GM12864 (cell line): ENCODE data around the gene STK17A.
"Not testable (repeated sequence)": the region's sequence is repeated elsewhere in the genome, so short reads cannot be mapped to it uniquely, and the experiment has no call there.

Experiments used
- DNase-seq: peaks from one replicate; pipeline ENCODE4 v3.0.0-alpha.2; 2011; ENCODE audit warnings: low read depth
- H3K4me3 ChIP-seq: 2 replicates; pipeline ENCODE4 v1.5.1; 2011; ENCODE audit warnings: mild to moderate bottlenecking, low read depth, low read length, control low read depth
- CTCF ChIP-seq: IDR thresholded peaks from 2 replicates; pipeline ENCODE4 v1.5.1; 2011; ENCODE audit warnings: low read depth, mild to moderate bottlenecking, moderate library complexity, low read length, control low read depth, inconsistent platforms; ENCODE audit errors: missing control alignments

Gene STK17A

GRCh38 chr7:43565786-43566185, 17.1 kb upstream of the STK17A start:
- H3K4me3 ChIP-seq = no peak overlapping the region
- DNase-seq = no peak

GRCh38 chr7:43568529-43568928, 14.4 kb upstream of the STK17A start:
- DNase-seq = no peak

More at GRCh38 chr7:43565786-43566185, 17.1 kb upstream of the STK17A start:
- TF ChIP-seq CTCF = no peak

GRCh38 chr7:43569424-43569823, 13.5 kb upstream of the STK17A start:
- no peak for TF ChIP-seq CTCF
- no peak overlapping the region for H3K4me3 ChIP-seq
- no peak for DNase-seq

More at GRCh38 chr7:43568529-43568928, 14.4 kb upstream of the STK17A start:
- H3K4me3 ChIP-seq = no peak overlapping the region
- no peak for TF ChIP-seq CTCF

GRCh38 chr7:43570688-43571365, 12.1 kb upstream of the STK17A start:
- TF ChIP-seq CTCF = no peak
- no peak overlapping the region for H3K4me3 ChIP-seq
- DNase-seq = peak; percentile 68

- DNase-seq = no peak
- TF ChIP-seq CTCF = no peak
- no peak overlapping the region for H3K4me3 ChIP-seq
Observed at GRCh38 chr7:43572516-43573049, 10.3 kb upstream of the STK17A start.

GRCh38 chr7:43573832-43574231, 9.1 kb upstream of the STK17A start:
- DNase-seq, H3K4me3 ChIP-seq: not testable (repeated sequence)

GRCh38 chr7:43575506-43575905, 7.4 kb upstream of the STK17A start:
- no peak for DNase-seq
- no peak overlapping the region for H3K4me3 ChIP-seq
- TF ChIP-seq CTCF = no peak
